H1 (cell line): ENCODE measurements around the gene HIVEP3. TPM values are rescaled to one million over a fixed set of nuclear protein-coding genes. Genes with fewer than 3 reads are reported as not detected.

Experiments
- CHD2 ChIP-seq: IDR thresholded peaks from 2 replicates; pipeline ENCODE4 v1.6.1; 2012; ENCODE audit warnings: low read length, improper control_type of control experiment
- CREB1 ChIP-seq: IDR thresholded peaks from 2 replicates; pipeline ENCODE4 v1.6.1; 2012; ENCODE audit warnings: inconsistent platforms
- EZH2 ChIP-seq: fragments of 200-600 bp; sonication (generic); IDR thresholded peaks from 2 replicates; pipeline ENCODE4 v1.7.1; 2012; ENCODE audit warnings: low read depth, mild to moderate bottlenecking, moderate library complexity, low read length, inconsistent platforms; ENCODE audit not compliant: severe bottlenecking
- HDAC6 ChIP-seq: IDR thresholded peaks from one replicate; pipeline ENCODE4 v1.7.1; 2012; ENCODE audit warnings: low read depth, mild to moderate bottlenecking, inconsistent platforms, low read length, moderate library complexity
- polyA plus RNA-seq, 7 experiments: library from polyadenylated mRNA; depleted of rRNA in 3 of 7; stranded (reverse) in 5 of 7; unstranded in 2 of 7; fragments of >200 nt in 5 of 7; fragments of 200-250 nt in 2 of 7; gene quantifications; 1 replicate in 5 of 7; 2 replicates in 1 of 7; 4 replicates in 1 of 7; pipeline versions ENCODE4 v1.2.1 to v1.2.3, GENCODE V29; 2011 to 2013; ENCODE audit warnings: missing spikeins in 2 of 7, mixed read lengths in 2 of 7
- total RNA-seq: library from RNA; stranded (reverse); fragmentation: NEBNext Ultra II Directional; extraction: Animal tissue kit (Norgen Biotek cat#: 25700); gene quantifications from 2 replicates; pipeline ENCODE4 v1.2.1, GENCODE V29; 2021

Gene HIVEP3
- total and polyA plus RNA-seq, 2 of the 8 experiments (the other 6 are each of a cell fraction or from before 2014, with no cell fraction given): 0.24 to 0.69 TPM

GRCh38 chr1:41679531-41679930 lies 239.2 kb downstream of the HIVEP3 start (continued):
- TF ChIP-seq HDAC6: no peak
- TF ChIP-seq EZH2: no peak
- no peak for TF ChIP-seq CREB1
- TF ChIP-seq CHD2: no peak
